PC-3 (cell line): ENCODE results near the gene KIDINS220. TPM values are rescaled to one million over a fixed set of nuclear protein-coding genes. Genes with fewer than 3 reads are reported as not detected.
A peak's percentile ranks its signal among the peaks of the same experiment; 100 is the strongest.
"Not testable (repeated sequence)": the region's sequence is repeated elsewhere in the genome, so short reads cannot be mapped to it uniquely, and the experiment has no call there.

Experiments used
- ATAC-seq: fragments of 200-7000 bp; cut with Tn5 transposase; 2 replicates; pipeline ENCODE4 v1.9.1; 2020; ENCODE audit warnings: mild to moderate bottlenecking, moderate library complexity
- BruUV-seq: library from RNA; stranded (reverse); fragments of 400-500 nt; replicated peaks from 2 replicates; lab custom pipeline; 2021; lab: Mats Ljungman, UMichigan
- CTCF ChIA-PET: fragments of 300-600 bp; sonication (Branson Sonifier 250); formaldehyde crosslinking; loops from one replicate; lab custom pipeline; 2022; ENCODE audit warnings: antibody characterized with exemption; lab: Charles Lee
- POLR2A ChIA-PET: fragments of 300-600 bp; sonication (Branson Sonifier 250); formaldehyde crosslinking; loops from one replicate; lab custom pipeline; 2022; ENCODE audit warnings: antibody characterized with exemption; ENCODE audit not compliant: unreplicated experiment; lab: Charles Lee
- DNase-seq: peaks from one replicate; pipeline ENCODE4 v3.0.0-alpha.2; 2015
- H2AFZ ChIP-seq: fragments of 300-600 bp; sonication (generic); 2 replicates; pipeline ENCODE4 v1.6.0; 2016; ENCODE audit warnings: antibody characterized with exemption, low read length
- H3F3A ChIP-seq: fragments of 300-600 bp; sonication (generic); one replicate; pipeline ENCODE4 v1.6.0; 2017; ENCODE audit warnings: antibody characterized with exemption, low read length, control low read depth, mild to moderate bottlenecking; ENCODE audit not compliant: unreplicated experiment
- H3K27ac ChIP-seq: fragments of 300-600 bp; sonication (generic); 2 replicates; pipeline ENCODE4 v1.5.1; 2016; ENCODE audit warnings: mild to moderate bottlenecking, low read length
- H3K27me3 ChIP-seq: fragments of 300-600 bp; sonication (generic); 2 replicates; pipeline ENCODE4 v1.6.1; 2016; ENCODE audit warnings: low read length, mixed read lengths
- H3K36me3 ChIP-seq: fragments of 300-600 bp; sonication (generic); 2 replicates; pipeline ENCODE4 v1.6.1; 2016; ENCODE audit warnings: low read depth, mixed run types, low read length, mixed read lengths
- H3K4me1 ChIP-seq: fragments of 300-600 bp; sonication (generic); 2 replicates; pipeline ENCODE4 v1.5.1; 2016; ENCODE audit warnings: low read length; ENCODE audit not compliant: insufficient read depth
- H3K4me2 ChIP-seq: fragments of 300-600 bp; sonication (generic); 2 replicates; pipeline ENCODE4 v1.6.0; 2016; ENCODE audit warnings: low read length
- H3K4me3 ChIP-seq: fragments of 300-600 bp; sonication (generic); 2 replicates; pipeline ENCODE4 v1.5.1; 2016; ENCODE audit warnings: mild to moderate bottlenecking, low read length, mixed read lengths
- H3K79me2 ChIP-seq: fragments of 300-600 bp; sonication (generic); 2 replicates; pipeline ENCODE4 v1.6.1; 2017; ENCODE audit warnings: low read length, mixed read lengths
- H3K9ac ChIP-seq: fragments of 300-600 bp; sonication (generic); 2 replicates; pipeline ENCODE4 v1.6.0; 2016; ENCODE audit warnings: mild to moderate bottlenecking, low read length
- H3K9me2 ChIP-seq: fragments of 300-600 bp; sonication (generic); replicated peaks from 2 replicates; pipeline ENCODE4 v1.6.1; 2016; ENCODE audit warnings: mixed run types, low read length, mixed read lengths
- H3K9me3 ChIP-seq: fragments of 300-600 bp; sonication (generic); 2 replicates; pipeline ENCODE4 v1.6.1; 2016; ENCODE audit warnings: low read length, mixed read lengths
- H4K20me1 ChIP-seq: fragments of 300-600 bp; sonication (generic); 2 replicates; pipeline ENCODE4 v1.6.1; 2016; ENCODE audit warnings: low read length, mixed read lengths
- CTCF ChIP-seq: fragments of 300-600 bp; sonication (generic); conservative IDR thresholded peaks from 2 replicates; pipeline ENCODE4 v1.5.1; 2017; ENCODE audit warnings: antibody characterized with exemption, low read depth, mild to moderate bottlenecking, low read length
- EZH2 ChIP-seq: fragments of 300-600 bp; sonication (generic); IDR thresholded peaks from one replicate; pipeline ENCODE4 v1.6.1; 2017; ENCODE audit warnings: antibody characterized with exemption, mild to moderate bottlenecking, low read length; ENCODE audit not compliant: unreplicated experiment
- EZH2phosphoT487 ChIP-seq: fragments of 300-600 bp; sonication (generic); IDR thresholded peaks from 2 replicates; pipeline ENCODE4 v1.6.1; 2018; ENCODE audit warnings: mild to moderate bottlenecking, antibody characterized with exemption, low read length, borderline replicate concordance
- intact Hi-C: fragments of 100-400 bp; cut with micrococcal nuclease; formaldehyde crosslinking; loops from 2 replicates; pipeline ENCODE4 v1.9.0; 2023
- total RNA-seq: library from RNA; depleted of rRNA; stranded (reverse); fragments of >200 nt; gene quantifications from 2 replicates; pipeline ENCODE4 v1.2.3, GENCODE V29; 2014

Gene KIDINS220
- total RNA-seq, 1 experiment from 2014 or later: 37.6 TPM

- Histone ChIP-seq H3K9ac (no peak overlapping the region), H3K4me2 (no peak overlapping the region), H3K4me1 (no peaks in the 10 kb centered on the region), H3K9me3 (no peaks in the 10 kb centered on the region), H3K27me3 (no peaks in the 10 kb centered on the region), H3K79me2 (no peaks in the 10 kb centered on the region), H3K36me3 (peaks cover 10% of the 10 kb centered on the region), H3F3A (no peaks in the 10 kb centered on the region), H3K9me2 (no peaks in the 10 kb centered on the region), H3K4me3 (no peak overlapping the region), H4K20me1 (no peaks in the 10 kb centered on the region), H3K27ac (no peak overlapping the region), H2AFZ (no peak overlapping the region)
- intact Hi-C loops: no loop called here
- TF ChIP-seq CTCF: no peak
- no peak for TF ChIP-seq EZH2phosphoT487
- no peak for TF ChIP-seq EZH2
- CTCF ChIA-PET: no interaction called here
- POLR2A ChIA-PET: no interaction called here
- BruUV-seq: no TSS peak
- DNase-seq (no peak), ATAC-seq (no peak)
Measured at GRCh38 chr2:8737571-8738175, 99.7 kb downstream of the KIDINS220 start.

- no peaks in the 10 kb centered on the region for H3K9me2 ChIP-seq
- TF ChIP-seq CTCF (no peak), EZH2 (no peak), EZH2phosphoT487 (no peak)
- no peaks in the 10 kb centered on the region for H3F3A ChIP-seq
- no peak overlapping the region for H3K4me2 ChIP-seq
- ChIA-PET POLR2A (no interaction called here), CTCF (no interaction called here)
- H3K79me2 ChIP-seq: no peaks in the 10 kb centered on the region
- peaks cover 26% of the 10 kb centered on the region for H3K4me1 ChIP-seq
- no peak overlapping the region for H3K27ac ChIP-seq
- H4K20me1 ChIP-seq: no peaks in the 10 kb centered on the region
- no peaks in the 10 kb centered on the region for H3K9me3 ChIP-seq
- ATAC-seq (no peak), DNase-seq (no peak)
- H3K9ac ChIP-seq: no peak overlapping the region
- H3K36me3 ChIP-seq: peaks cover 22% of the 10 kb centered on the region
- intact Hi-C loops: no loop called here
- no peak overlapping the region for H2AFZ ChIP-seq
- no TSS peak for BruUV-seq
- H3K4me3 ChIP-seq: no peak overlapping the region
- no peaks in the 10 kb centered on the region for H3K27me3 ChIP-seq
Measured at GRCh38 chr2:8732601-8733000, 104.8 kb downstream of the KIDINS220 start.

GRCh38 chr2:8729939-8730338 lies 107.5 kb downstream of the KIDINS220 start:
- H3K27me3 ChIP-seq: no peaks in the 10 kb centered on the region
- no peak overlapping the region for H2AFZ ChIP-seq
- peak overlapping the region; percentile 34 for H3K4me2 ChIP-seq
- H3F3A ChIP-seq: no peaks in the 10 kb centered on the region
- TF ChIP-seq EZH2phosphoT487 (no peak), EZH2 (no peak), CTCF (no peak)
- H3K9me2 ChIP-seq: no peaks in the 10 kb centered on the region
- H3K4me3 ChIP-seq: no peak overlapping the region
- intact Hi-C loops: loop anchor here (2.0 kb wide), 1 partner anchor 35 kb away; no protein-coding TSS in a partner anchor
- peak; percentile 77 for DNase-seq
- no peaks in the 10 kb centered on the region for H3K9me3 ChIP-seq
- no TSS peak for BruUV-seq
- peak overlapping the region; percentile 58 for H3K27ac ChIP-seq
- H3K79me2 ChIP-seq: no peaks in the 10 kb centered on the region
- H3K9ac ChIP-seq: no peak overlapping the region
- POLR2A ChIA-PET: interaction anchor here (0.7 kb wide), 1 partner anchor 49 kb away, joined by 6 read pairs; no protein-coding TSS in a partner anchor
- peak; percentile 95 for ATAC-seq
- peaks cover 22% of the 10 kb centered on the region for H3K36me3 ChIP-seq
- no peaks in the 10 kb centered on the region for H4K20me1 ChIP-seq
- H3K4me1 ChIP-seq: peaks cover 26% of the 10 kb centered on the region
- CTCF ChIA-PET: no interaction called here

GRCh38 chr2:8729101-8729500 lies 108.3 kb downstream of the KIDINS220 start:
- H3K9me3 ChIP-seq, H4K20me1 ChIP-seq, H3F3A ChIP-seq, H3K9ac ChIP-seq, CTCF ChIA-PET, H3K4me2 ChIP-seq, H3K4me3 ChIP-seq, H3K27me3 ChIP-seq, BruUV-seq, POLR2A ChIA-PET, H3K79me2 ChIP-seq, ATAC-seq, DNase-seq, H3K9me2 ChIP-seq, H2AFZ ChIP-seq: not testable (repeated sequence)
- Histone ChIP-seq H3K27ac (peak overlapping the region; percentile 58), H3K4me1 (peaks cover 26% of the 10 kb centered on the region), H3K36me3 (peaks cover 22% of the 10 kb centered on the region)
- intact Hi-C loops: loop anchor here (2.0 kb wide), 1 partner anchor 34 kb away; no protein-coding TSS in a partner anchor
